Activated CD8-positive, alpha-beta T cell treated with anti-CD3 and anti-CD28 coated beads, Interleukin-2, amount 10 ng/mL, durations not matched to agents 7 days and 5 days (primary cell): ENCODE results near the gene PPM1N. TPM values are rescaled to one million over a fixed set of nuclear protein-coding genes. Genes with fewer than 3 reads are reported as not detected.

ENCODE experiments used
- ATAC-seq: fragments of 150-1000 bp; cut with Tn5 transposase; one replicate; pipeline ENCODE4 v1.10.0; 2021; ENCODE audit warnings: moderate library complexity
- CTCF ChIA-PET: fragments of 350-600 bp; sonication (Branson Sonifier 250); formaldehyde crosslinking; loops from one replicate; lab custom pipeline; 2021; ENCODE audit warnings: antibody characterized with exemption; lab: Charles Lee
- POLR2A ChIA-PET: fragments of 350-600 bp; sonication (Branson Sonifier 250); formaldehyde crosslinking; loops from one replicate; lab custom pipeline; 2021; ENCODE audit warnings: antibody characterized with exemption; lab: Charles Lee
- DNase-seq: peaks from one replicate; pipeline ENCODE4 v3.0.0-alpha.2; 2020
- H3K27ac Mint-ChIP-seq: one replicate; pipeline ENCODE4 v1.8.0; 2021; ENCODE audit warnings: mild to moderate bottlenecking, mixed read lengths
- H3K27me3 Mint-ChIP-seq: one replicate; pipeline ENCODE4 v1.8.0; 2021; ENCODE audit warnings: low read depth, mixed read lengths
- H3K36me3 Mint-ChIP-seq: one replicate; pipeline ENCODE4 v1.8.0; 2021; ENCODE audit warnings: low read depth, mixed read lengths
- H3K4me1 Mint-ChIP-seq: one replicate; pipeline ENCODE4 v1.8.0; 2021; ENCODE audit warnings: low read depth, mixed read lengths
- H3K4me3 Mint-ChIP-seq: one replicate; pipeline ENCODE4 v1.8.0; 2021; ENCODE audit warnings: mild to moderate bottlenecking, mixed read lengths
- H3K9me3 Mint-ChIP-seq: one replicate; pipeline ENCODE4 v1.8.0; 2022; ENCODE audit warnings: mixed read lengths; ENCODE audit not compliant: insufficient read depth
- total RNA-seq, 2 experiments: library from RNA; stranded (reverse); gene quantifications; one replicate each; pipeline ENCODE4 v1.2.3, GENCODE V29; 2021

PPM1N gene
- total RNA-seq, 2 experiments from 2014 or later, result 1.6 to 3.2 TPM

- Mint-ChIP-seq H3K4me3 (no peak overlapping the region), H3K27me3 (peaks cover 37% of the 10 kb centered on the region), H3K9me3 (no peaks in the 10 kb centered on the region), H3K27ac (peak overlapping the region; percentile 57), H3K36me3 (no peaks in the 10 kb centered on the region), H3K4me1 (peaks cover 47% of the 10 kb centered on the region)
- CTCF ChIA-PET, result interaction anchor here (2.9 to 11.5 kb wide), 3 partner anchors 7 to 32 kb away, joined by 17 to 455 read pairs (median 108); no protein-coding TSS in a partner anchor
- DNase-seq (no peak), ATAC-seq (no peak)
- POLR2A ChIA-PET, result no interaction called here
These were observed 26.9 kb upstream of the PPM1N start for GRCh38 chr19:45471111-45471930.

GRCh38 chr19:45471931-45472562 lies 26.2 kb upstream of the PPM1N start:
- no peak overlapping the region for H3K4me3 Mint-ChIP-seq

DNA sequence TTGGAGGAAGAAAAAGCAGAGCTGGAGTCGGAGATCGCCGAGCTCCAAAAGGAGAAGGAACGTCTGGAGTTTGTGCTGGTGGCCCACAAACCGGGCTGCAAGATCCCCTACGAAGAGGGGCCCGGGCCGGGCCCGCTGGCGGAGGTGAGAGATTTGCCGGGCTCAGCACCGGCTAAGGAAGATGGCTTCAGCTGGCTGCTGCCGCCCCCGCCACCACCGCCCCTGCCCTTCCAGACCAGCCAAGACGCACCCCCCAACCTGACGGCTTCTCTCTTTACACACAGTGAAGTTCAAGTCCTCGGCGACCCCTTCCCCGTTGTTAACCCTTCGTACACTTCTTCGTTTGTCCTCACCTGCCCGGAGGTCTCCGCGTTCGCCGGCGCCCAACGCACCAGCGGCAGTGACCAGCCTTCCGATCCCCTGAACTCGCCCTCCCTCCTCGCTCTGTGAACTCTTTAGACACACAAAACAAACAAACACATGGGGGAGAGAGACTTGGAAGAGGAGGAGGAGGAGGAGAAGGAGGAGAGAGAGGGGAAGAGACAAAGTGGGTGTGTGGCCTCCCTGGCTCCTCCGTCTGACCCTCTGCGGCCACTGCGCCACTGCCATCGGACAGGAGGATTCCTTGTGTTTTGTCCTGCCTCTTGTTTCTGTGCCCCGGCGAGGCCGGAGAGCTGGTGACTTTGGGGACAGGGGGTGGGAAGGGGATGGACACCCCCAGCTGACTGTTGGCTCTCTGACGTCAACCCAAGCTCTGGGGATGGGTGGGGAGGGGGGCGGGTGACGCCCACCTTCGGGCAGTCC lies 25.5 kb upstream of the PPM1N start:
- Mint-ChIP-seq H3K27me3 (peaks cover 37% of the 10 kb centered on the region), H3K4me1 (peaks cover 47% of the 10 kb centered on the region), H3K9me3 (no peaks in the 10 kb centered on the region), H3K27ac (no peak overlapping the region), H3K4me3 (no peak overlapping the region), H3K36me3 (no peaks in the 10 kb centered on the region)
- ChIA-PET CTCF (interaction anchor here (1.3 to 11.5 kb wide), 4 partner anchors 13 to 42 kb away, joined by 3 to 455 read pairs (median 12); no protein-coding TSS in a partner anchor), POLR2A (interaction anchor here (0.7 to 1.1 kb wide), 2 partner anchors 23 to 34 kb away, joined by 3 to 4 read pairs; no protein-coding TSS in a partner anchor)
- no peak for DNase-seq
- ATAC-seq, result no peak

More at GRCh38 chr19:45471931-45472562, 26.2 kb upstream of the PPM1N start:
- ATAC-seq (no peak), DNase-seq (no peak)
- peaks cover 50% of the 10 kb centered on the region for H3K4me1 Mint-ChIP-seq
- H3K36me3 Mint-ChIP-seq, result no peaks in the 10 kb centered on the region
- H3K27me3 Mint-ChIP-seq, result peaks cover 38% of the 10 kb centered on the region
- H3K9me3 Mint-ChIP-seq, result no peaks in the 10 kb centered on the region
- POLR2A ChIA-PET, result interaction anchor here (0.7 to 1.1 kb wide), 2 partner anchors 22 to 33 kb away, joined by 3 to 4 read pairs; no protein-coding TSS in a partner anchor
- CTCF ChIA-PET, result interaction anchor here (1.3 to 11.5 kb wide), 4 partner anchors 13 to 41 kb away, joined by 3 to 455 read pairs (median 12); no protein-coding TSS in a partner anchor
- H3K27ac Mint-ChIP-seq, result no peak overlapping the region

GRCh38 chr19:45473367-45473681 lies 24.9 kb upstream of the PPM1N start:
- Mint-ChIP-seq H3K9me3 (no peaks in the 10 kb centered on the region), H3K4me3 (no peak overlapping the region), H3K36me3 (no peaks in the 10 kb centered on the region), H3K27me3 (peaks cover 37% of the 10 kb centered on the region), H3K27ac (no peak overlapping the region), H3K4me1 (peaks cover 47% of the 10 kb centered on the region)
- ChIA-PET POLR2A (no interaction called here), CTCF (interaction anchor here (1.3 to 11.5 kb wide), 4 partner anchors 12 to 43 kb away, joined by 3 to 455 read pairs (median 12); no protein-coding TSS in a partner anchor)
- no peak for ATAC-seq
- no peak for DNase-seq

- no peaks in the 10 kb centered on the region for H3K9me3 Mint-ChIP-seq
- POLR2A ChIA-PET, result no interaction called here
- ATAC-seq, result no peak
- CTCF ChIA-PET, result interaction anchor here (2.3 to 11.5 kb wide), 2 partner anchors 28 to 35 kb away, joined by 7 to 455 read pairs; no protein-coding TSS in a partner anchor
- H3K4me1 Mint-ChIP-seq, result peaks cover 46% of the 10 kb centered on the region
- no peaks in the 10 kb centered on the region for H3K36me3 Mint-ChIP-seq
- DNase-seq, result no peak
- no peak overlapping the region for H3K27ac Mint-ChIP-seq
- H3K4me3 Mint-ChIP-seq, result no peak overlapping the region
- H3K27me3 Mint-ChIP-seq, result peaks cover 37% of the 10 kb centered on the region
These were observed 24.3 kb upstream of the PPM1N start for GRCh38 chr19:45473682-45474605.

GRCh38 chr19:45474606-45475521 lies 23.4 kb upstream of the PPM1N start:
- DNase-seq, result no peak
- Mint-ChIP-seq H3K27me3 (peaks cover 37% of the 10 kb centered on the region), H3K4me1 (peaks cover 47% of the 10 kb centered on the region), H3K27ac (no peak overlapping the region), H3K36me3 (no peaks in the 10 kb centered on the region), H3K9me3 (no peaks in the 10 kb centered on the region), H3K4me3 (no peak overlapping the region)
- peak; percentile 10 for ATAC-seq
- CTCF ChIA-PET, result interaction anchor here (2.0 to 11.5 kb wide), 2 partner anchors 11 to 35 kb away, joined by 4 to 455 read pairs; no protein-coding TSS in a partner anchor
- POLR2A ChIA-PET, result interaction anchor here (1.2 kb wide), 1 partner anchor 23 kb away, joined by 5 read pairs; no protein-coding TSS in a partner anchor

DNA sequence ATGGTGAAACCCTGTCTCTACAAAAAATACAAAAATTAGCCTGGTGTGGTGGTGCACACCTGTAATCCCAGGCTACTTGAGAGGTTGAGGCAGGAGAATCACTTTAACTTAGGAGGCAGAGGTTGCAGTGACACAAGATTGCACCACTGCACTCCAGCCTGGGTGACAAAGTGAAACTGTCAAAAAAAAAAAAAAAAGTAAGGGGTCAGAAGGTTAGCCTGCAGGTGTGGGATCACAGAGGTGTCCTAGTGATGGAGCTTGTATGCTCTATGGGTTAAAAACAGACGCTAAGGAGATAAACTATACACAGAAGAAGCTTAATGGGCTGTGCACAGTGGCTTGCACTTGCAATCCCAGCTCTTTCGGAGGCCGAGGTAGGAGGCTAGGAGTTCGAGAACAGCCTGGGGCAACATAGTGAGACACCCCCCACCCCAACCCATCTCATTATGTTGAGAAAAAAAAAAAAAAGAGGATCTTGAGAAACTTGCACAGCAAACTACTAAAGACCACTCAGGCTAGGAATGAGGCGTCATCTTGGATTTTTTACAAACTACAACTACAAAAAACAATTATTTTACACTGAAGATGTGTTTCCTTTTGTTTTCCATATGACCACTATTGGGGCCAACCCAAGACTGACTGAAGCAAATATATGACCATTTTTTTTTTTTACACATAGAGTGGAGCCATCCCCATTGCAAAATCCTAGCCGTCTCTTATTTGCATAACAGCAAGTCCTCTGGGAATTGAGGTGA lies 22.5 kb upstream of the PPM1N start:
- H3K36me3 Mint-ChIP-seq, result no peaks in the 10 kb centered on the region
- H3K27ac Mint-ChIP-seq, result no peak overlapping the region
- POLR2A ChIA-PET, result interaction anchor here (1.2 kb wide), 1 partner anchor 23 kb away, joined by 5 read pairs; no protein-coding TSS in a partner anchor
- ATAC-seq (peak; percentile 6), DNase-seq (no peak)
- peaks cover 39% of the 10 kb centered on the region for H3K4me1 Mint-ChIP-seq
- no peak overlapping the region for H3K4me3 Mint-ChIP-seq
- H3K27me3 Mint-ChIP-seq, result peaks cover 37% of the 10 kb centered on the region
- H3K9me3 Mint-ChIP-seq, result no peaks in the 10 kb centered on the region
- CTCF ChIA-PET, result interaction anchor here (1.2 to 11.5 kb wide), 3 partner anchors 9 to 36 kb away, joined by 3 to 455 read pairs (median 4); no protein-coding TSS in a partner anchor

- peaks cover 38% of the 10 kb centered on the region for H3K4me1 Mint-ChIP-seq
- no peaks in the 10 kb centered on the region for H3K9me3 Mint-ChIP-seq
- H3K4me3 Mint-ChIP-seq, result no peak overlapping the region
- no peak overlapping the region for H3K27ac Mint-ChIP-seq
- no peak for ATAC-seq
- ChIA-PET POLR2A (no interaction called here), CTCF (interaction anchor here (1.2 to 11.5 kb wide), 4 partner anchors 9 to 37 kb away, joined by 3 to 455 read pairs (median 4); no protein-coding TSS in a partner anchor)
- H3K27me3 Mint-ChIP-seq, result peaks cover 37% of the 10 kb centered on the region
- no peaks in the 10 kb centered on the region for H3K36me3 Mint-ChIP-seq
- no peak for DNase-seq
These were observed 21.9 kb upstream of the PPM1N start for GRCh38 chr19:45476304-45476703.

- Mint-ChIP-seq H3K27me3 (peaks cover 28% of the 10 kb centered on the region), H3K4me3 (peak overlapping the region; percentile 13), H3K36me3 (no peaks in the 10 kb centered on the region), H3K4me1 (peaks cover 38% of the 10 kb centered on the region), H3K9me3 (no peaks in the 10 kb centered on the region), H3K27ac (no peak overlapping the region)
- ATAC-seq (no peak), DNase-seq (no peak)
- ChIA-PET CTCF (interaction anchor here (1.2 to 11.5 kb wide), 10 partner anchors 8 to 166 kb away, joined by 3 to 455 read pairs (median 10); partner anchors contain the start of gene FOSB), POLR2A (no interaction called here)
These were observed 21.1 kb upstream of the PPM1N start for GRCh38 chr19:45477186-45477585.
